K562 (cell line): ENCODE results near the gene ZNF829. TPM values are rescaled to one million over a fixed set of nuclear protein-coding genes. Genes with fewer than 3 reads are reported as not detected.

Source experiments
- ATAC-seq: fragments of 200-7000 bp; cut with Tn5 transposase; 3 replicates; pipeline ENCODE4 v1.9.1; 2020; ENCODE audit warnings: moderate library complexity
- BruUV-seq: library from RNA; stranded (reverse); fragments of 400-500 nt; replicated peaks from 2 replicates; lab custom pipeline; 2021; lab: Mats Ljungman, UMichigan
- CTCF ChIA-PET: fragments of 300-600 bp; formaldehyde crosslinking; extraction: SDS; loops from one replicate; lab custom pipeline; 2021; ENCODE audit warnings: low intra/inter-chr PET ratio; lab: Yijun Ruan, JAX
- POLR2A ChIA-PET: fragments of 300-600, 350-650 bp; sonication (Branson Sonifier 250); formaldehyde crosslinking; extraction: SDS; loops from one replicate; lab custom pipeline; 2021; ENCODE audit warnings: antibody characterized with exemption, inconsistent platforms; lab: Yijun Ruan, JAX
- DNase-seq, 4 experiments: peaks; one replicate each; pipeline versions ENCODE4 v3.0.0 to v3.0.0-alpha.2; 2011 to 2018; ENCODE audit warnings: low spot score in 3 of 4, mixed read lengths in 3 of 4; ENCODE audit errors: extremely low read depth in 1 of 4
- FAIRE-seq: peaks from 2 replicates; lab custom pipeline; 2011; peaks lifted over from hg19 to GRCh38; lab: Jason Lieb, UNC
- H2AFZ ChIP-seq: 2 replicates; pipeline ENCODE4 v1.6.0; 2011; ENCODE audit warnings: low read depth, low read length, control low read depth, inconsistent platforms
- H3K27ac ChIP-seq: fragments of 200-600 bp; 3 replicates; pipeline ENCODE4 v1.8.0; 2011; ENCODE audit warnings: low read depth, mild to moderate bottlenecking, control low read depth, inconsistent platforms, low read length, moderate library complexity, mixed read lengths; ENCODE audit errors: extremely low read depth
- H3K27me3 ChIP-seq, 2 experiments: fragments of 300-600 bp in 1 of 2; 2 replicates in 1 of 2; 3 replicates in 1 of 2; pipeline versions ENCODE4 v1.6.0 to v1.8.0; 2011; ENCODE audit warnings: inconsistent platforms in 2 of 2, low read length in 2 of 2, mild to moderate bottlenecking in 1 of 2, mixed read lengths in 1 of 2, moderate library complexity in 1 of 2; ENCODE audit not compliant: control insufficient read depth in 2 of 2, insufficient read depth in 2 of 2
- H3K36me3 ChIP-seq: fragments of 300-600 bp; 3 replicates; pipeline ENCODE4 v1.8.0; 2011; ENCODE audit warnings: mild to moderate bottlenecking, low read length, inconsistent platforms; ENCODE audit not compliant: control insufficient read depth, insufficient read depth
- H3K4me1 ChIP-seq, 2 experiments: fragments of 200-600 bp in 1 of 2; replicated peaks in 1 of 2; 2 replicates in 1 of 2; 3 replicates in 1 of 2; pipeline versions ENCODE4 v1.5.1 to v1.8.0; 2011; ENCODE audit warnings: inconsistent platforms in 2 of 2, low read length in 2 of 2, mild to moderate bottlenecking in 1 of 2, mixed read lengths in 1 of 2, moderate library complexity in 1 of 2; ENCODE audit not compliant: control insufficient read depth in 2 of 2, insufficient read depth in 2 of 2
- H3K4me2 ChIP-seq: 2 replicates; pipeline ENCODE4 v1.6.1; 2011; ENCODE audit warnings: low read length, control low read depth, inconsistent platforms, mixed read lengths; ENCODE audit not compliant: insufficient read depth
- H3K4me3 ChIP-seq: fragments of 200-600 bp; sonication (generic), shearing (Covaris generic); 2 replicates; pipeline ENCODE4 v1.5.1; 2016; ENCODE audit warnings: control low read depth, inconsistent platforms
- H3K79me2 ChIP-seq: fragments of 200-600 bp; 3 replicates; pipeline ENCODE4 v1.8.0; 2011; ENCODE audit warnings: low read length, inconsistent platforms; ENCODE audit not compliant: control insufficient read depth, insufficient read depth
- H3K9ac ChIP-seq, 2 experiments: 2 replicates each; pipeline versions ENCODE4 v1.6.0 to v1.6.1; 2011; ENCODE audit warnings: low read depth in 2 of 2, low read length in 2 of 2, control low read depth in 1 of 2, inconsistent platforms in 1 of 2, mild to moderate bottlenecking in 1 of 2, mixed read lengths in 1 of 2; ENCODE audit not compliant: insufficient read depth in 1 of 2
- H3K9me1 ChIP-seq: one replicate; pipeline ENCODE4 v1.6.0; 2011; ENCODE audit warnings: inconsistent platforms, mild to moderate bottlenecking, low read length, moderate library complexity; ENCODE audit not compliant: control insufficient read depth, insufficient read depth
- H3K9me3 ChIP-seq: replicated peaks from 2 replicates; pipeline ENCODE4 v1.5.1; 2011; ENCODE audit warnings: low read depth, low read length, inconsistent platforms; ENCODE audit not compliant: control insufficient read depth, insufficient read depth
- H4K20me1 ChIP-seq: replicated peaks from 2 replicates; pipeline ENCODE4 v1.6.1; 2011; ENCODE audit warnings: low read length, inconsistent platforms, mixed read lengths; ENCODE audit not compliant: control insufficient read depth, insufficient read depth
- ARID1B ChIP-seq: fragments of 450-650 bp; IDR thresholded peaks from 2 replicates; pipeline ENCODE4 v1.6.1; 2016; ENCODE audit warnings: antibody characterized with exemption, mild to moderate bottlenecking, inconsistent platforms
- CC2D1A ChIP-seq: fragments of 450-650 bp; IDR thresholded peaks from 2 replicates; pipeline ENCODE4 v1.6.1; 2017; ENCODE audit warnings: mild to moderate bottlenecking
- CHD2 ChIP-seq: IDR thresholded peaks from 2 replicates; pipeline ENCODE4 v1.6.1; 2011; ENCODE audit warnings: low read depth, low read length
- EGR1 ChIP-seq: fragments of 450-650 bp; conservative IDR thresholded peaks from 2 replicates; pipeline ENCODE4 v1.6.1; 2017; ENCODE audit warnings: mild to moderate bottlenecking
- FOXA1 ChIP-seq: fragments of 450-650 bp; IDR thresholded peaks from 2 replicates; pipeline ENCODE4 v1.6.1; 2016; ENCODE audit warnings: mild to moderate bottlenecking, borderline replicate concordance
- FOXK2 ChIP-seq, 2 experiments: fragments of 450-650 bp; IDR thresholded peaks in 1 of 2; conservative IDR thresholded peaks in 1 of 2; 2 replicates each; pipeline ENCODE4 v1.6.1; 2016; ENCODE audit warnings: low read depth in 2 of 2, mild to moderate bottlenecking in 1 of 2
- HMG20A ChIP-seq: fragments of 450-650 bp; formaldehyde crosslinking; conservative IDR thresholded peaks from 2 replicates; pipeline ENCODE4 v1.4.0; 2020; ENCODE audit warnings: mild to moderate bottlenecking, mixed read lengths
- KDM4B ChIP-seq, 2 experiments: fragments of 450-650 bp in 1 of 2; sonication (generic) in 1 of 2; IDR thresholded peaks; 2 replicates each; pipeline ENCODE4 v1.6.1; 2016 to 2017; ENCODE audit warnings: borderline replicate concordance in 2 of 2, antibody characterized with exemption in 1 of 2, low read depth in 1 of 2, mild to moderate bottlenecking in 1 of 2
- LCOR ChIP-seq: sonication (generic); formaldehyde crosslinking; IDR thresholded peaks from 2 replicates; pipeline ENCODE4 v1.8.0; 2022; ENCODE audit warnings: mild to moderate bottlenecking, missing genetic modification reagents
- MAZ ChIP-seq, 2 experiments: fragments of 450-650 bp in 1 of 2; sonication (generic) in 1 of 2; formaldehyde crosslinking; IDR thresholded peaks in 1 of 2; conservative IDR thresholded peaks in 1 of 2; 2 replicates each; pipeline versions ENCODE4 v1.4.0 to v1.5.0; 2020; ENCODE audit warnings: mild to moderate bottlenecking in 1 of 2, missing genetic modification reagents in 1 of 2
- NFYB ChIP-seq: IDR thresholded peaks from 2 replicates; pipeline ENCODE4 v1.6.1; 2011; ENCODE audit warnings: mild to moderate bottlenecking, moderate library complexity; ENCODE audit not compliant: insufficient read length; ENCODE audit errors: extremely low read depth
- PCBP2 ChIP-seq: fragments of 200-400 bp; formaldehyde crosslinking; IDR thresholded peaks from 2 replicates; pipeline ENCODE4 v1.6.1; 2018; ENCODE audit warnings: low read length, low read depth, mild to moderate bottlenecking, moderate library complexity; ENCODE audit not compliant: poor library complexity, severe bottlenecking
- PHF8 ChIP-seq: fragments of 200-600 bp; sonication (generic); IDR thresholded peaks from 2 replicates; pipeline ENCODE4 v1.6.1; 2012; ENCODE audit warnings: mixed run types, mild to moderate bottlenecking, inconsistent platforms, low read length, moderate library complexity, borderline replicate concordance
- POLR2A ChIP-seq: fragments of 450-650 bp; conservative IDR thresholded peaks from 2 replicates; pipeline ENCODE4 v1.6.1; 2016
- XRCC5 ChIP-seq: fragments of 200-400 bp; formaldehyde crosslinking; IDR thresholded peaks from 2 replicates; pipeline ENCODE4 v1.6.1; 2017; ENCODE audit warnings: low read depth, mild to moderate bottlenecking, low read length
- ZHX1 ChIP-seq: fragments of 150-350 bp; conservative IDR thresholded peaks from 2 replicates; pipeline ENCODE4 v1.6.1; 2014; ENCODE audit warnings: low read length
- WGBS: fragments of 100-300 bp; shearing (Covaris generic); methylation state at CpG from one replicate; pipeline ENCODE4 v1.1.6; 2016; ENCODE audit warnings: low coverage, mixed read lengths; ENCODE audit not compliant: insufficient coverage; ENCODE audit errors: missing lambda C conversion rate; 5-methylcytosine and 5-hydroxymethylcytosine counted together
- in situ Hi-C: fragments of 300-500 bp; cut with MboI; formaldehyde crosslinking; loops from 4 replicates; pipeline ENCODE4 v1.15.0; 2018; ENCODE audit warnings: inconsistent platforms, mixed read lengths
- intact Hi-C: fragments of 100-400 bp; cut with micrococcal nuclease; formaldehyde crosslinking; loops from 2 replicates; pipeline ENCODE4 v1.14.2; 2022
- polyA plus RNA-seq, 8 experiments: library from polyadenylated mRNA; depleted of rRNA in 4 of 8; stranded (reverse) in 5 of 8; unstranded in 3 of 8; fragments of >200 nt; fragmentation: Nextera tagmentation in 2 of 8; fragmentation: Illumina TruSeq in 1 of 8; extraction: Ambion mirVana in 2 of 8; extraction: Trizol in 1 of 8; gene quantifications; 2 replicates each; pipeline versions ENCODE4 v1.2.1 to v1.2.3, GENCODE V29; 2011 to 2014; ENCODE audit warnings: inconsistent platforms in 1 of 8, missing spikeins in 1 of 8
- total RNA-seq, 7 experiments: library from RNA; depleted of rRNA in 6 of 7; stranded (reverse); fragments of >200 nt in 6 of 7; fragmentation: Illumina TruSeq in 2 of 7; extraction: Trizol in 2 of 7; gene quantifications; 2 replicates each; pipeline versions ENCODE4 v1.2.1 to v1.2.3, GENCODE V29; 2011 to 2021; ENCODE audit warnings: low replicate concordance in 1 of 7

ZNF829 gene
- total and polyA plus RNA-seq, 9 of the 15 experiments (the other 6 are each of a cell fraction or from before 2014, with no cell fraction given) = 0.02 to 0.14 (median 0.06) TPM; not detected in 1

- TF ChIP-seq ZHX1 (no peak), PCBP2 (no peak)
- TF ChIP-seq, all 486 proteins: peak for 0
Measured at GRCh38 chr19:36851898-36852297, 64.2 kb downstream of the ZNF829 start (continued).

- ATAC-seq (peak; percentile 91), DNase-seq (peak; percentile 40 to 82 (median 48)), FAIRE-seq (no peak)
- H3K4me3 ChIP-seq = peak within 1 kb of the TSS; percentile 48
- H3K27me3 ChIP-seq = no peaks in the 10 kb centered on the region
- H3K27ac ChIP-seq = peak within 1 kb of the TSS; percentile 59; the same call in 1 of the 3 replicates
- 13% methylated on average over 31 of the region's 43 CpGs for WGBS
- BruUV-seq = TSS peak; percentile 81
- ChIA-PET POLR2A (no interaction called here), CTCF (no interaction called here)
- H3K4me1 ChIP-seq = peaks cover 0 to 3% of the 10 kb centered on the region in 2 experiments; a peak in 1 of 5 replicates
- H3K9me1 ChIP-seq = no peaks in the 10 kb centered on the region
- in situ Hi-C loops = no loop called here
- peak within 1 kb of the TSS; percentile 67 to 91 for H3K9ac ChIP-seq
- no peaks in the 10 kb centered on the region for H3K79me2 ChIP-seq
- H3K36me3 ChIP-seq = no peaks in the 10 kb centered on the region
- intact Hi-C loops = no loop called here
- no peaks in the 10 kb centered on the region for H4K20me1 ChIP-seq
- peak within 1 kb of the TSS; percentile 71 for H3K4me2 ChIP-seq
- no peaks in the 10 kb centered on the region for H3K9me3 ChIP-seq
- peak within 1 kb of the TSS; percentile 81 for H2AFZ ChIP-seq
- TF ChIP-seq XRCC5 (no peak), MAZ (CRISPR knock-in tag; conservative IDR thresholded peaks at IDR 0.05 in 1 of 2, IDR thresholded peaks at IDR 0.05 in 1 of 2) (peak in 1 of 2 experiments; percentile 41; a peak in 1 of 4 replicates), HMG20A (no peak), ARID1B (no peak), CC2D1A (no peak), KDM4B (IDR thresholded peaks at IDR 0.05; ENCODE audit: borderline replicate concordance in 2 of 2, low read depth in 1 of 2) (no peak), CHD2 (peak; percentile 90), FOXA1 (no peak), FOXK2 (conservative IDR thresholded peaks at IDR 0.05 in 1 of 2, IDR thresholded peaks at IDR 0.05 in 1 of 2; ENCODE audit: low read depth in 2 of 2) (no peak), POLR2A (peak; percentile 46; the same call in 1 of the 2 replicates), LCOR (0 out of 2 replicates have a peak, but pooled peaks have one; percentile 8), NFYB (no peak), EGR1 (peak; percentile 44), PHF8 (peak; percentile 48; the same call in 1 of the 2 replicates)
Measured at GRCh38 chr19:36850559-36851442, 65.3 kb downstream of the ZNF829 start, which contains the start of gene ZNF345. ZNF345 (plus strand) TSS chr19:36850876; CDS start chr19:36876831, 25,955 bp downstream.
